Heart left ventricle (tissue), 16 donors: ENCODE results near the gene LRP1-AS. TPM values are rescaled to one million over a fixed set of nuclear protein-coding genes. Genes with fewer than 3 reads are reported as not detected.
A peak's percentile ranks its signal among the peaks of the same experiment; 100 is the strongest.

Source experiments
- ATAC-seq, 4 donors: fragments of 200-7000 bp; cut with Tn5 transposase; one replicate each; pipeline ENCODE4 v1.9.1; 2020 to 2022; ENCODE audit warnings: moderate library complexity in 4 of 4, mild to moderate bottlenecking in 3 of 4, moderate number of reproducible peaks in 1 of 4
- DNase-seq, 5 donors: peaks; one replicate each; pipeline ENCODE4 v3.0.0-alpha.2; 2020
- H3K27ac ChIP-seq, 12 donors: fragments of 200-600 bp; sonication (generic) in 4 of 12; one replicate each; pipeline versions ENCODE4 v1.5.0 to v1.8.0; 2016 to 2022; ENCODE audit warnings: mild to moderate bottlenecking in 2 of 12
- H3K27me3 ChIP-seq, 9 donors: fragments of 200-600 bp; sonication (generic) in 2 of 9; one replicate each; pipeline versions ENCODE4 v1.5.1 to v1.8.0; 2016 to 2022; ENCODE audit warnings: mild to moderate bottlenecking in 3 of 9
- H3K36me3 ChIP-seq, 9 donors: fragments of 200-600 bp; sonication (generic) in 2 of 9; one replicate each; pipeline versions ENCODE4 v1.5.0 to v1.8.0; 2018 to 2022; ENCODE audit warnings: mild to moderate bottlenecking in 2 of 9
- H3K4me1 ChIP-seq, 12 donors: fragments of 200-600 bp; sonication (generic) in 4 of 12; one replicate each; pipeline versions ENCODE4 v1.5.0 to v1.8.0; 2016 to 2022; ENCODE audit warnings: mild to moderate bottlenecking in 3 of 12
- H3K4me3 ChIP-seq, 12 donors: fragments of 200-600 bp; sonication (generic) in 4 of 12; one replicate each; pipeline versions ENCODE4 v1.5.0 to v1.8.0; 2017 to 2022; ENCODE audit warnings: mild to moderate bottlenecking in 9 of 12, moderate library complexity in 4 of 12
- H3K9me3 ChIP-seq, 12 donors: fragments of 200-600 bp; sonication (generic) in 4 of 12; one replicate each; pipeline versions ENCODE4 v1.5.0 to v1.8.0; 2016 to 2022; ENCODE audit warnings: mild to moderate bottlenecking in 1 of 12
- POLR2A ChIP-seq, 2 donors: fragments of 450-650 bp; IDR thresholded peaks; one replicate each; pipeline ENCODE4 v1.6.1; 2017; ENCODE audit warnings: antibody characterized with exemption in 2 of 2, mild to moderate bottlenecking in 2 of 2, moderate library complexity in 2 of 2
- WGBS, 4 donors: extraction: QIAGEN DNeasy Blood & Tissue Kit in 2 of 4; methylation state at CpG; one replicate each; pipeline versions ENCODE4 v1.1.5 to v1.1.7; 2013 to 2018; 5-methylcytosine and 5-hydroxymethylcytosine counted together
- intact Hi-C, 10 donors: fragments of 100-400 bp; cut with DNase I; formaldehyde crosslinking; loops; one replicate each; pipeline versions ENCODE4 v1.11.1 to v1.14.2; 2022
- microRNA counts, 2 donors: library from miRNA; unstranded; fragments of <30 nt; microRNA quantifications; one replicate each; lab custom pipeline; 2016
- microRNA-seq, 4 donors: library from miRNA; unstranded; fragments of <30 nt; microRNA quantifications; one replicate each; pipeline versions ENCODE4 to v1.2.0, GENCODE V29; 2017 to 2020
- polyA plus RNA-seq, 2 donors: library from polyadenylated mRNA; stranded (reverse); fragments of 200-250 nt; gene quantifications; one replicate each; pipeline ENCODE4 v1.2.3, GENCODE V29; 2013
- total RNA-seq, 9 donors: library from RNA; depleted of rRNA in 2 of 9; stranded (reverse); fragments of >200 nt in 2 of 9; fragmentation: NEBNext Ultra II Directional in 3 of 9; extraction: Animal tissue kit (Norgen Biotek cat#: 25700) in 3 of 9; gene quantifications; one replicate each; pipeline versions ENCODE4 v1.1.0 to v1.2.4, GENCODE V29; 2016 to 2023
- TF ChIP-seq, protein P1 (sequence below), 12 donors: fragments of 200-600 bp; sonication (generic) in 4 of 12; IDR thresholded peaks; one replicate each; pipeline versions ENCODE4 v1.5.0 to v1.8.0; 2018 to 2022; ENCODE audit warnings: antibody characterized with exemption in 12 of 12, mild to moderate bottlenecking in 5 of 12
- donor health status: ischemic (EF 13 %, LVEDD 7.1; RV severe dilation, severe dysfunction).
- donor health status: healthy with polysubstance abuse.
- donor health status: DM: no; HTN: yes; CAD: no.
- donor health status: DM: no; HTN: no; CAD: no.
- donor health status: ischemic (EF 25% LVEDD 6.9; RV normal size, moderate dysfunction).
- donor health status: ischemic (EF 25% LVEDD 5.7; RV mildly dilated, moderate dysfunction).
- donor health status: healthy.
- donor health status: DM: yes; HTN: yes; CAD: no.
- donor health status: ischemic (EF 35%, LVEDD 5.7; RV mildly dilated, moderate dysfunction).
- donor health status: nonischemic (EF 11% LVEDD 7.7; RV severe dilation, severe dysfunction).
- donor health status: DM: yes; HTN: yes; CAD: no.
- donor health status: PGD.
- donor health status: ischemic (EF 29% LVEDD 5.4; RV normal size, mild dysfunction).
- donor health status: nonischemic (EF 23%, LVEDD 6.1; RV moderate dilation, normal function).

The LRP1-AS gene
- total and polyA plus RNA-seq, 11 donors = not detected

DNA sequence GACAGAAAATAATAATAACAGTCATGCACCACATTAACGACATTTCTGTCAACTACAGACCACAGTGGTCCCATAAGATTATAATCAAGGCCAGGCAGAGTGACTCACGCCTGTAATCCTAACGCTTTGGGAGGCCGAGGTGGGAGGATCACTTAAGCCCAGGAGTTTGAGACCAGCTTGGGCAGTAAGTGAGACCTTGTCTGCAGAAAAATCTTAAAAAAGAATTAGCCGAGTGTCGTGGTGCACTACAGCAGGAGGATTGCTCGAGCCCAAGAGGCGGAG lies 49.9 kb downstream of the LRP1-AS start:
- TF ChIP-seq POLR2A (IDR thresholded peaks at IDR 0.05) = no peak
- TF ChIP-seq, protein P1, sequence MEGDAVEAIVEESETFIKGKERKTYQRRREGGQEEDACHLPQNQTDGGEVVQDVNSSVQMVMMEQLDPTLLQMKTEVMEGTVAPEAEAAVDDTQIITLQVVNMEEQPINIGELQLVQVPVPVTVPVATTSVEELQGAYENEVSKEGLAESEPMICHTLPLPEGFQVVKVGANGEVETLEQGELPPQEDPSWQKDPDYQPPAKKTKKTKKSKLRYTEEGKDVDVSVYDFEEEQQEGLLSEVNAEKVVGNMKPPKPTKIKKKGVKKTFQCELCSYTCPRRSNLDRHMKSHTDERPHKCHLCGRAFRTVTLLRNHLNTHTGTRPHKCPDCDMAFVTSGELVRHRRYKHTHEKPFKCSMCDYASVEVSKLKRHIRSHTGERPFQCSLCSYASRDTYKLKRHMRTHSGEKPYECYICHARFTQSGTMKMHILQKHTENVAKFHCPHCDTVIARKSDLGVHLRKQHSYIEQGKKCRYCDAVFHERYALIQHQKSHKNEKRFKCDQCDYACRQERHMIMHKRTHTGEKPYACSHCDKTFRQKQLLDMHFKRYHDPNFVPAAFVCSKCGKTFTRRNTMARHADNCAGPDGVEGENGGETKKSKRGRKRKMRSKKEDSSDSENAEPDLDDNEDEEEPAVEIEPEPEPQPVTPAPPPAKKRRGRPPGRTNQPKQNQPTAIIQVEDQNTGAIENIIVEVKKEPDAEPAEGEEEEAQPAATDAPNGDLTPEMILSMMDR (IDR thresholded peaks at IDR 0.05) = no peak
- WGBS, 4 donors = 92 to 94% (median 93%) methylated on average over 8 of the region's 8 CpGs
- ATAC-seq (no peak), DNase-seq (no peak)
- peaks cover 0 to 94% (median 80%) of the 10 kb centered on the region in 9 donors for H3K36me3 ChIP-seq
- peaks cover 0 to 30% (median 13%) of the 10 kb centered on the region in 12 donors for H3K4me1 ChIP-seq
- intact Hi-C loops = no loop called here
- no peak overlapping the region for H3K27ac ChIP-seq
- no peaks in the 10 kb centered on the region for H3K9me3 ChIP-seq
- no peaks in the 10 kb centered on the region for H3K27me3 ChIP-seq
- H3K4me3 ChIP-seq = no peak overlapping the region

DNA sequence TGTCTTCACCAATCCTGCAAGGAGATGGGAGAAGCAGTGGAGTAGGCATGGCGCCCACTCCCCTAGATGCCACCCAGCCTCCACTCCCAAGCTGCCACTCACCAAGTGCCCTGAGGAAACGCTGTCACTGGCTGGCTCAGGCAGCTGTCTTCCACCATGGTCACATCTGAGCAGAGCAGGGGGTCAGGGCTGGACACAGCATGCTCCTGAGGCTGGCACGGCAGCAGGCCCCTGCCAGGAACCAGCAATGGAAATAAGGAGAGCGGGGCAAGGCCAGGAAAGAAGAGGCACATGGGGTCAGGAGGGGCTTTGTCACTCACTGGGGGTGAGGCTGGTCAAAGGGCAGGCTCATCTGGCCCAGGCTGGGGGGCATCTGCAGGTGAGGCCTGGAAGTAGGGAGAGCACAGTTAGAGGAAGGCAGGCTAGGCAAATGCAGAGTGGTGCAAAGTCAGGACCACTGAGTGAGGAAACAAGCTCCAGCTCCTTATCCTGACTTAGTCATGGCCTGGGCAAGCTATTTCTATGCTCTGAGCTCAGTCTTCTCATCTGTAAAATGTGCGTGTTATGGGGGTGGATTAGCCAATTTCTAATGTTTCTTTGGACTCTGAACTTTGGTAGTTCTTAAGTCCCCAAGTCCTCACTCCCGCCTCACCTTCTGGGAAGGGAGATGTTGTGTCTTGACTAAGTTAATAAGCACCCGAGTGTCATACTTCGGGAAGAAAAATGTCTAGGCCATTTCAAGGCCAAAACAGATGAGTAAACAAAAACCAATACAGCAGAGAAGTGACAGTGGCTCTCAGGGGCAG lies 50.5 kb downstream of the LRP1-AS start:
- Histone ChIP-seq H3K4me1 (peaks cover 0 to 36% (median 17%) of the 10 kb centered on the region in 12 donors), H3K27me3 (no peaks in the 10 kb centered on the region), H3K9me3 (no peaks in the 10 kb centered on the region), H3K27ac (no peak overlapping the region), H3K4me3 (no peak overlapping the region), H3K36me3 (peaks cover 0 to 94% (median 83%) of the 10 kb centered on the region in 9 donors)
- WGBS, 4 donors = 85 to 92% (median 91%) methylated on average over 7 to 8 of the region's 8 CpGs
- no peak for TF ChIP-seq POLR2A (IDR thresholded peaks at IDR 0.05)
- TF ChIP-seq, protein P1 (IDR thresholded peaks at IDR 0.05) = no peak
- intact Hi-C loops = no loop called here
- peak in 1 of 5 donors; percentile 24 for DNase-seq
- ATAC-seq = no peak

DNA sequence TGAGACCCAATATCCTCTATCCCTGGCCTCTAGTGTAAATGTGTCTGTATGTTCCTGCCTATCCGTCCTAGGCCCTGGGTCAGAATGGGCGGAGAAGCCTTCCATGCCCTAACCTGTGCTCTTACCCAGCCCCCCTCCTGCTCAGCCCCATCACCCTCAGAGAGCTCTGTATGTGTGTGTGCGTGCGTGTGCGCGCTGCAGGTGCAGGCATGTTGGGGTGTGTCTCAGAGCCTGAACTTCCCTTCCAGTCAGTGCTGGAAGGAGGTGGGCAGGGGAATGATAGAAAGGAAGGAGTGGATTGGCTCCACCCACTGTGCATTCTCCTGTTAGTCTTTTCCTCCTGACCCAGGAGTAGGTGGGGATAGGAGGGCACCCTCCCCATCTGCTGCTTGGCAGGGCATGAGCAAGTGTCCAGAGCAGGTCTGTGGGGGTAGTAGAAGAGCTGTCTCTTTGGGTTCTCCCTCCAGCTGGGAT lies 51.3 kb downstream of the LRP1-AS start:
- peaks cover 0 to 44% (median 25%) of the 10 kb centered on the region in 12 donors for H3K4me1 ChIP-seq
- peak overlapping the region in 1 of 12 donors; percentile 22 for H3K27ac ChIP-seq
- H3K36me3 ChIP-seq = peaks cover 0 to 95% (median 87%) of the 10 kb centered on the region in 9 donors
- H3K9me3 ChIP-seq = no peaks in the 10 kb centered on the region
- TF ChIP-seq, protein P1 (IDR thresholded peaks at IDR 0.05) = no peak
- no peak for TF ChIP-seq POLR2A (IDR thresholded peaks at IDR 0.05)
- no peak overlapping the region for H3K4me3 ChIP-seq
- WGBS, 4 donors = 83 to 88% (median 86%) methylated on average over 6 of the region's 6 CpGs
- no peaks in the 10 kb centered on the region for H3K27me3 ChIP-seq
- intact Hi-C loops = no loop called here
- ATAC-seq (no peak), DNase-seq (peak in 1 of 5 donors; percentile 20)

DNA sequence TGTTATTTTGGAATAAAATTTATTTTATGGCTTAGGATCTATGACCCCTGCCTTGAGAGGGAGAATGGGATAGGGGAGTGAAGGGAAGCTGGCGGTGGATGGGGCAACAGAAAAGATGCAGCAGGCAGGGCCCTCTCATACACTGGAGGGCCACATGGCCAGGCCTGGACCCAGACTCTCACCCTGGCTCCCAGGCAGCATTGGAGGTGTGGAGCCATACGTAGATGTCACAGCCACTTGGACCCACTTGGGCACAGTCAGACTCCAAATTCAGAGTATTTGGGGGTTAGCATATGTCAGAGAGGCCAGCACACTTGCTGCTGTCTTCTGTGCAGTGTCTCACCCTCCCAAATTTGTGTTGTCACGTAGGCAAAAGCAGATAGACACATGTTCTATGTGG lies 52.0 kb downstream of the LRP1-AS start:
- ATAC-seq = no peak

More for the DNA sequence above, 52.0 kb downstream of the LRP1-AS start:
- intact Hi-C loops = no loop called here
- no peaks in the 10 kb centered on the region for H3K9me3 ChIP-seq
- peak overlapping the region in 2 of 12 donors; percentile 77 to 99 for H3K27ac ChIP-seq
- no peak overlapping the region for H3K4me3 ChIP-seq
- peaks cover 0 to 51% (median 32%) of the 10 kb centered on the region in 12 donors for H3K4me1 ChIP-seq
- DNase-seq = peak in 1 of 5 donors; percentile 8
- no peaks in the 10 kb centered on the region for H3K27me3 ChIP-seq
- 78 to 91% (median 84%) methylated on average over 3 of the region's 3 CpGs for WGBS, 4 donors
- peaks cover 0 to 92% (median 87%) of the 10 kb centered on the region in 9 donors for H3K36me3 ChIP-seq
- TF ChIP-seq POLR2A (IDR thresholded peaks at IDR 0.05) = no peak
- TF ChIP-seq, protein P1 (IDR thresholded peaks at IDR 0.05) = no peak

MicroRNAs encoded within 50 kb of the gene (microRNA counts, 767-probe panel; counts per million panel counts)
- 71.6 to 309 counts per million in 2 donors for microRNA hsa-miR-1228-3p (lab: Ali Mortazavi, UCI)

Small RNA genes lying within 50 kb of the gene (microRNA-seq; reads per million reads assigned to microRNA genes)
- gene MIR1228 = 1.1 to 2.3 (median 1.4) reads per million in 4 donors

Other genes with a start within 250 kb of the LRP1-AS start
- under 1 TPM in 3 of 9 donors, not detected in 6; 0.12 to 0.27 (median 0.20) TPM for gene SDR9C7, start 213.2 kb downstream of the LRP1-AS start, total RNA-seq
- gene SDR9C7, start 213.2 kb downstream of the LRP1-AS start, polyA plus RNA-seq = not detected
- under 1 TPM in 7 of 9 donors, not detected in 2; 0.08 to 0.54 (median 0.16) TPM for gene RDH16, start 190.0 kb downstream of the LRP1-AS start, total RNA-seq
- gene RDH16, start 190.0 kb downstream of the LRP1-AS start, polyA plus RNA-seq = under 1 TPM; 0.06 to 0.27 TPM
- 1 to 10 TPM; 2.7 to 4.5 (median 3.6) TPM for gene ZBTB39, start 141.1 kb downstream of the LRP1-AS start, total RNA-seq
- 1 to 10 TPM; 1.5 to 2.6 TPM for gene ZBTB39, start 141.1 kb downstream of the LRP1-AS start, polyA plus RNA-seq
- gene TAC3, start 131.1 kb downstream of the LRP1-AS start, total RNA-seq = not detected
- gene TAC3, start 131.1 kb downstream of the LRP1-AS start, polyA plus RNA-seq = not detected
- under 1 TPM in 3 of 9 donors, not detected in 6; 0.06 to 0.77 (median 0.45) TPM for gene MYO1A, start 97.5 kb downstream of the LRP1-AS start, total RNA-seq
- gene MYO1A, start 97.5 kb downstream of the LRP1-AS start, polyA plus RNA-seq = under 1 TPM in 1 of 2 donors, not detected in 1; 0.19 TPM
- 10 to 100 TPM in 1 of 9 donors, 1 to 10 TPM in 8; 1.7 to 12.0 (median 3.6) TPM for gene NEMP1, start 68.8 kb downstream of the LRP1-AS start, total RNA-seq
- 1 to 10 TPM; 1.4 to 2.2 TPM for gene NEMP1, start 68.8 kb downstream of the LRP1-AS start, polyA plus RNA-seq
- gene NAB2, start 58.5 kb downstream of the LRP1-AS start, total RNA-seq = 10 to 100 TPM in 8 of 9 donors, 1 to 10 TPM in 1; 8.7 to 20.3 (median 11.8) TPM
- 10 to 100 TPM; 10.7 to 30.1 TPM for gene NAB2, start 58.5 kb downstream of the LRP1-AS start, polyA plus RNA-seq
- 10 to 100 TPM; 31.6 to 87.7 (median 37.6) TPM for gene STAT6, start 36.3 kb downstream of the LRP1-AS start, total RNA-seq
- 10 to 100 TPM; 39.6 to 41.0 TPM for gene STAT6, start 36.3 kb downstream of the LRP1-AS start, polyA plus RNA-seq
- 100 to 1,000 TPM in 4 of 9 donors, 10 to 100 TPM in 5; 51.5 to 316 (median 71.1) TPM for gene LRP1, start 19.1 kb downstream of the LRP1-AS start, total RNA-seq
- 10 to 100 TPM; 23.0 to 31.5 TPM for gene LRP1, start 19.1 kb downstream of the LRP1-AS start, polyA plus RNA-seq
- 1 to 10 TPM; 1.9 to 8.0 (median 3.2) TPM for gene NXPH4, start 69.2 kb upstream of the LRP1-AS start, total RNA-seq
- 1 to 10 TPM; 1.3 to 2.3 TPM for gene NXPH4, start 69.2 kb upstream of the LRP1-AS start, polyA plus RNA-seq
- gene SHMT2, start 82.1 kb upstream of the LRP1-AS start, total RNA-seq = 10 to 100 TPM; 26.2 to 46.7 (median 35.5) TPM
- gene SHMT2, start 82.1 kb upstream of the LRP1-AS start, polyA plus RNA-seq = 10 to 100 TPM; 15.9 to 76.5 TPM
- 1 to 10 TPM in 3 of 9 donors, under 1 TPM in 5, not detected in 1; 0.47 to 5.7 (median 0.92) TPM for gene STAC3, start 103.6 kb upstream of the LRP1-AS start, total RNA-seq
- gene STAC3, start 103.6 kb upstream of the LRP1-AS start, polyA plus RNA-seq = under 1 TPM; 0.61 to 0.67 TPM